ENCODE measurements around the gene USP17L27.
"Not testable (repeated sequence)": the region's sequence is repeated elsewhere in the genome, so short reads cannot be mapped to it uniquely, and the experiment has no call there.

USP17L27 gene

GRCh38 chr4:9343848-9344247, at the start of gene USP17L27:
USP17L27 (plus strand) TSS chr4:9344148; CDS start chr4:9344148, 0 bp downstream.
- DNase-seq: not testable (repeated sequence)

- DNase-seq: not testable (repeated sequence)
Measured at GRCh38 chr4:9324191-9324590, 19.8 kb upstream of the USP17L27 start.

- DNase-seq: not testable (repeated sequence)
Measured at GRCh38 chr4:9324865-9325264, 19.1 kb upstream of the USP17L27 start, which contains the start of gene USP17L24. USP17L24 (plus strand) TSS chr4:9325165; CDS start chr4:9325165, 0 bp downstream.

GRCh38 chr4:9329611-9330010, 14.3 kb upstream of the USP17L27 start, which contains the start of gene USP17L25:
USP17L25 (plus strand) TSS chr4:9329911; CDS start chr4:9329911, 0 bp downstream.
- not testable (repeated sequence) for DNase-seq

- DNase-seq: not testable (repeated sequence)
Measured at GRCh38 chr4:9334358-9334757, 9.6 kb upstream of the USP17L27 start, which contains the start of gene USP17L26. USP17L26 (plus strand) TSS chr4:9334658; CDS start chr4:9334658, 0 bp downstream.

- DNase-seq: not testable (repeated sequence)
Measured at GRCh38 chr4:9339103-9339502, 4.8 kb upstream of the USP17L27 start, which contains the start of gene USP17L5. USP17L5 (plus strand) TSS chr4:9339403; CDS start chr4:9339403, 0 bp downstream.

GRCh38 chr4:9348593-9348992, 4.6 kb downstream of the USP17L27 start, which contains the start of gene USP17L28:
USP17L28 (plus strand) TSS chr4:9348893; CDS start chr4:9348893, 0 bp downstream.
- DNase-seq: not testable (repeated sequence)

- DNase-seq: not testable (repeated sequence)
Measured at GRCh38 chr4:9350866-9351265, 6.9 kb downstream of the USP17L27 start.

GRCh38 chr4:9353338-9353737, 9.4 kb downstream of the USP17L27 start, which contains the start of gene USP17L29:
USP17L29 (plus strand) TSS chr4:9353638; CDS start chr4:9353638, 0 bp downstream.
- not testable (repeated sequence) for DNase-seq

- DNase-seq: not testable (repeated sequence)
Measured at GRCh38 chr4:9362829-9363228, 18.9 kb downstream of the USP17L27 start, which contains the start of gene USP17L30. USP17L30 (plus strand) TSS chr4:9363129; CDS start chr4:9363129, 0 bp downstream.

- not testable (repeated sequence) for DNase-seq
Measured at GRCh38 chr4:9379881-9380280, 35.9 kb downstream of the USP17L27 start.

GRCh38 chr4:9381012-9381534, 37.1 kb downstream of the USP17L27 start:
- DNase-seq: not testable (repeated sequence)

- DNase-seq: no peak
Measured at GRCh38 chr4:9384126-9384525, 40.2 kb downstream of the USP17L27 start.

- not testable (repeated sequence) for DNase-seq
Measured at GRCh38 chr4:9389001-9389400, 45.1 kb downstream of the USP17L27 start.

Data from NCI-H2029 treated with DMSO at 0.1 percent for 48 hours (cell line).